Measurements from ENCODE around the gene TRIM37. TPM values are rescaled to one million over a fixed set of nuclear protein-coding genes. Genes with fewer than 3 reads are reported as not detected.
A peak's percentile ranks its signal among the peaks of the same experiment; 100 is the strongest.
"Not testable (repeated sequence)": the region's sequence is repeated elsewhere in the genome, so short reads cannot be mapped to it uniquely, and the experiment has no call there.

TRIM37 gene
- total RNA-seq, 1 experiment from 2014 or later: 35.7 TPM

DNA sequence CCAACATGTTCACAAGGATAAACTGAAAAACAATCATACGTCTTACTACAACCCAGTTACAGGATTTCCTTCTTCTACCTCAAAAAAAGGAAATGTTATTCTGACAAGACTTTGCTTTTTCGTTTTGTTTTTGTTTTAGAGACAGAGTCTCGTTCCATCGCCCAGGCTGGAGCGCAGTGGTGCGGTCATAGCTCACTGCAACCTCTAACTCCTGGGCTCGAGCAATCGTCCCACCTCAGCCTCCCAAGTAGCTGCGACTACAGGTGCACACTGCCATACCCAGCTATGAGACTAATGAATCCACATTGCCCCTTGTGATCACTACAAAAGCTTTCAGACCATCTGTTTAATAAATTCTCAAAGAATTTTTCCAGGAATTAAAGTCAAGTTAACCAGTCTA is 8.8 kb upstream of the TRIM37 start:
- DNase-seq (ENCODE audit: low spot score): no peak

DNA sequence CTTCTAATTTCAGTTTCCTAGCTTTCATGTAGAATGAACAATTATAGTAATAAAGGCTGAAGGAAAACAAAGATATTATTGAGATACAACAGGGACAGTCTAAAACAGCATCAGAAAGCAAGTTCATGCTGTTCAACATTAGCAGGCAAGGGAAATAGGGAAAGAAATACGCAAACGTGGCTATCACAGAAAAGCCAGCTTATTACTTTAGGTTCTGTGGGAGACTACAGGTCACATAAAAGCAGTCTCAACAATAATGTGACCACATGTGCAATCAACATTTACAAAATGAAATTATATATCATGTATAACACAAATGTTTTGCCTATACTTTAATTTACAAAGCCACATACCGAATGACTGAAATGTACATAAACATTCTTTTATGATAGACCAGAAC is 4.9 kb upstream of the TRIM37 start:
- no peak for DNase-seq (ENCODE audit: low spot score)

GRCh38 chr17:59110973-59111372 is 4.3 kb upstream of the TRIM37 start:
- DNase-seq (ENCODE audit: low spot score): no peak

DNA sequence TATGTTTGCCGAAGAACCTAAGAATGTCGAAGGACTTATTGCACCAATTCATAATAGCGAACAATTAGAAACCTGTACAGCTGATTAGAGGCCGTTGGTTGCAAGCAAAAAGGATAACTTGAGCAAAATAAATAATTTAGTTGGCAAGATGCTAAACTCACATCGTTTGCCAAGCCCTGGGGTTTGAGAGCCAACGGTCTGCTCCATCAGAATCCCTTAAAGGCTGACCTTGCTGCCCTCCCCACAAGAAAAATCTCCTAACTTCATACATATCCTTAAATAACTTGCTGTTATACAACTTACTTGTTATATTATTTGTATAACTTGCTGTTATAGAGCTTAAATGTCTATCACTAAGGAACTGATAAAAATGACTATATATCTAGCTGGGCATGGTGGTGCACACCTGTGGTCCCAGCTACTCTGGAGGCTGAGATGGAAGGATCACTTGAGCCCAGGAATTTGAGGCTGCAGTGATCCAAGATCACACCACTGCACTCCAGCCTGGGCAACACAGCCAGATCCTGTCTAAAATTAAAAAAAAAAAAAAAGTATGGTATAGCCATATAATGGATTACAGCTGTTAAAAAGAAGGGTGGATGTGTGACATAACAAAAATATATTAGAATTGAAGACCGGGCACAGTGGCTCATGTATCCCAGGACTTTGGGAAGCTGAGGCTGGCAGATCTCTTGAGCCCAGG is 1.9 kb upstream of the TRIM37 start:
- DNase-seq (ENCODE audit: low spot score): no peak

DNA sequence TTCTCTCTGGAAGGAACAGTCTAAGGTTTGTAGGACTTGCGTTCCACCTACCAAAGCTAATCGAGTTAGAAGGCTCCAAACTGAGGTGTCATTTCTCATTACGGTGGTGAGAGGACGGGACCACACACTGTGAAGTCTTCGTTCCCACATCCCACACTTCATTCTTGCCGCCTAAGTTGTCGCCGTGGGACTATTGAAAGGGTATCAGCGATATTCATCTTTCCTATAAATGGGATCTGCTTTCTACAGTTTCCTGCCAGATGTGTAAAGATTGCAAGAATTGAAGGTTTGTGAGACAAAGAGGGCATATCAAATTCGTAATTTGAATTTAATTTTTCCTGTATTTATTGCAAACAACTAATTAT is 608 bp upstream of the TRIM37 start:
- DNase-seq (ENCODE audit: low spot score): no peak

DNA sequence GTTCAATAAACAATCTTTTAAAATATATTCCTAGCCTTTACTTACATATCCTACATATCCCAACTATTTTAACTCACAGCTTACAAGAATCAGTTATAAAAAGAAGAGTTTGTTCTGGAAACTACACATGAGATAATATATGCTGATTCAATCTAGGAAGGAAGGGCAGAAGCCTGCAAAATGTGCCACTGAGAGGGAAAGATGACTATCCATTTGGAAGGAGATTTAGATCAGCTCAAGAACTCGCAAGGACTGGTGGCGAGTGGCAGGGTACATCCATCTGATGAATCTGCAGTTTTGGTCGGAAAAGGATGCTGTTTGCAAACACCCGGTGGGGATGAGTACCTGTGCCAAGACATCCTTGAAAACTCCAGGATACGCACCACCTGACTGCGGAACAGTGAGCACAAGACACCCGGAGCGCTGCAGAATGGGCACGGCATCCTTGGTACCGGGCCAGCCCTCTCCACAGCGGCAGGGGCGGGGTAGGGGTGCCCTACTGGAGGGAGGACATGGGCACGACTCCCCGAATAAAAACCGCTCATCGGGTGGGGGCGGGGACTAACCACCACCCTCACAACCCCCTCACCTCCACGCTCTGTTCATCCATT is 723 bp downstream of the TRIM37 start:
- DNase-seq (ENCODE audit: low spot score): peak; percentile 48

GRCh38 chr17:59101178-59101577 is 5.5 kb downstream of the TRIM37 start:
- no peak for DNase-seq (ENCODE audit: low spot score)

DNA sequence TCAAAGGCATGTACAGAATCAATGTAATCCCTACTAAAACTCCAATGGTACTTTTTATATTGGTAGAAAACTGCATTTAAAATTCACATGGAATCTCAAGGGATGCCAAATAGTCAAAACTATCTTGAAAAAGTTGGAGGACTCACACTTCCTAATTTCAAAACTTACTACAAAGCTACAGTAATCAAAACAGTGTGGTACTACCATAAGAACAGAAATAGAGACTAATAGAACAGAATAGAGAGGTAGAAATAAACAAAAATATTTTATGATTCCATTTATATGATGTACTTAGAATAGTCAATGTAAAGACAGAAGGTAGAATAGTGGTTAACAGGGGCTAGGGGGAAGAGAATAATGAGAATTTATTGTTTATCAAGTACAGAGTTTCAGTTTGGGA is 8.8 kb downstream of the TRIM37 start:
- no peak for DNase-seq (ENCODE audit: low spot score)

- DNase-seq (ENCODE audit: low spot score): no peak
These were observed 11.7 kb downstream of the TRIM37 start for GRCh38 chr17:59094861-59095530.

- DNase-seq (ENCODE audit: low spot score): peak; percentile 87
These were observed 12.9 kb downstream of the TRIM37 start for GRCh38 chr17:59093702-59094231.

- DNase-seq (ENCODE audit: low spot score): no peak
These were observed 13.5 kb downstream of the TRIM37 start for GRCh38 chr17:59093145-59093701.

GRCh38 chr17:59090593-59090992 is 16.1 kb downstream of the TRIM37 start:
- not testable (repeated sequence) for DNase-seq (ENCODE audit: low spot score)

DNA sequence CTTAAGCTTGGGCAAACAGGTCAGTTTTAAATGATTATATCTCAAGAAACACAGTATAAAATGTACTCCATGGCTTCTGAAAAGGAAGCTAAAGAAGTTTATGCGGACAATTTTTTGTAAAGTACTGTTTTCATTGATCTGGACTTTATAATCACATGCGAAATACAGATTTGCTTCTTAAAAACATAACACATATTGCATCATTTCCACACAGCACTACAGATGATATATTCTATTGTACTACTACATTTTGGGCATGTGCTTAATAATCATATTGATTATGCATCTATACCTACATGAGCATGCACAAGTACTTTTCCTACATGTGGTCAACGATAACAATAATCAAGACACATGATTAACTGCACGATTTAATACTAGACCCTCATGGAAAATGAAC is 22.5 kb downstream of the TRIM37 start:
- DNase-seq (ENCODE audit: low spot score): no peak

DNA sequence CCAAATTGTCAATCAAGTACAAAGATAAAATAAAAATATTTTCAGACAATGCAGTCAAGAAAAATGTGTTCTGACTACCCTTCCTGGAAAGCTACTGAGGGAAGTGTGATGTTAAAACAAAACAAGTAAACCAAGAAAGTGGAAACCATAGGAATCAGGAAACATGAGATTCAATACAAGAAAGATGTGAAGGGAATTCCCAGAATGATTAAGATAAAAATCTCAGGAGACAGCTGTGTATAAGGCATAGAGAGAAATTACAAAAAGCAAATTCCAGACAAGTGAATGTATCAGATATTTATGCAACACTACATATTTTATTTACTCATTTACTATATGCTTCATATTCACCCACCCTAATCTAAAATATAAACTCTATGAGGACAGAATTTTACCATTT is 32.2 kb downstream of the TRIM37 start:
- DNase-seq (ENCODE audit: low spot score): no peak

DNA sequence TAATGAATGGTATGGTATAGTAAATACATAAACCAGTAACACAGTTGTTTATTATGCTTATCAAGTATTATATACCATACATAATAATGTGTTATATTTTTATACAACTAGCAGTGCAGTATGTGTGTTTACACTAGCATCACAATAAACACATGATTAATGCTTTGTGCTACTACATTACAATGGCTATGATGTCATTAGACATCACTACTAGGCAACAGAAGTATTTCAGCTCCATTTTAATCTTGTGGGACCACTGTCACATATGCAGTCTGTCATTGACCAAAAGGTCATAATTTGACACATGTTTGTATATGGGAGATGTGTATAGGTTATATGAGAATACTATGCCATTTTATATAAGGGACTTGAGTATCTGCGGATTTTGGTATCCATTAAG is 32.7 kb downstream of the TRIM37 start:
- no peak for DNase-seq (ENCODE audit: low spot score)

DNA sequence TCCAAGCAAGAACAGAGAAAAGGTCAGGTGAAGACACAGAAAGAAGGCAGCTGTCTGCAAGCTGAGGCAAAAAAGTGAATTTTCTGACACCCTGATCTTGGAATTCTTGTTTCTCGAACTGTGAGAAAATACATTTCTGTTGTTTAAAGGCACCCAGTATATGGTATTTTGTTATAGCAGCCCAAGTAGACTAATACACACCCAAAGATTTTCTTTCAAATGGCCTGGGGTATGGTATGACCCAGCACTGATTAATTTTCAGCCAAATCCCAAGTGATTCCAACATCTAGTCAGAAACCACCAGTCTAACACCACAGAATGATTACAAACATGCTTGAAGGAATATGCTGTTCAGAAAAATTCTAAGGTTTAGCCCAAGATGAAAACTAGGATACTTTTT is 36.8 kb downstream of the TRIM37 start:
- no peak for DNase-seq (ENCODE audit: low spot score)

- DNase-seq (ENCODE audit: low spot score): no peak
These were observed 38.9 kb downstream of the TRIM37 start for GRCh38 chr17:59067756-59068155.

GRCh38 chr17:59067340-59067739 is 39.3 kb downstream of the TRIM37 start:
- DNase-seq (ENCODE audit: low spot score): no peak

DNA sequence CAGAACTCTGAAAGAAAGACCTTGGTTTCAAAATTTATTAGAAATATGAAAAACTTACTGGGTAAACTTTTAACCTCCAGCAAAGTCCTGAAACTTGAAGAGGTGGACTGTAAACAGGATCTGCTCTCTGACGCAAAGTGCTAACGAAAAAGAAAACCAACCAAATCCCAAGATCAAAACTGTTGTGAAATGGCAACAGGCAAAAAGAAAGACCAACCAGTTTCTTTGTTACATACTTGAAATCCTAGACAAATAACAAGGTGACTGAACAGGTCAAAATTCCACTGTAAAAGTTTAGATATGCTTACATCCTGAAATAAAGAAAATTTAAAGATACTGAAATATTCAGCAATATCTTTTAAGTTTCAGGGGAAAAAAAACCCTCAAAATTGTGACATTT is 44.2 kb downstream of the TRIM37 start:
- no peak for DNase-seq (ENCODE audit: low spot score)

DNA sequence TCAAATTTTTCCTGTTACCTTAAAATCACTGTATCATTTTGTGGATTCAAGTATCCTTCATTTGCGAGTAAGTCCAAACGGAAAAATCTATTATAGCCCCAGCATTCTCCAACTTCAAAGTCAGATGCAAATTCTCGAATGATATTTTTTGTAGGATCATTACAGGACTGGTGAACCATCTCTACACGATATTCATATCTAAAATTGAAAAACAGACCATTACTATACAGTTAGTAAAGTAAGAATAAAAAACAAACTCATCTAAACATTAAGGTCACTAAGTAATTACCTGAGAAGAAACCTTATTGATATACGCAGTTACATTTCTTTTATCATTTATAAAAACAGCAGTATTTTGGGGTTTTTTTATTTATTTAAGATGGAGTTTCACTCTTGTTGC is 49.8 kb downstream of the TRIM37 start:
- DNase-seq (ENCODE audit: low spot score): no peak

DNA sequence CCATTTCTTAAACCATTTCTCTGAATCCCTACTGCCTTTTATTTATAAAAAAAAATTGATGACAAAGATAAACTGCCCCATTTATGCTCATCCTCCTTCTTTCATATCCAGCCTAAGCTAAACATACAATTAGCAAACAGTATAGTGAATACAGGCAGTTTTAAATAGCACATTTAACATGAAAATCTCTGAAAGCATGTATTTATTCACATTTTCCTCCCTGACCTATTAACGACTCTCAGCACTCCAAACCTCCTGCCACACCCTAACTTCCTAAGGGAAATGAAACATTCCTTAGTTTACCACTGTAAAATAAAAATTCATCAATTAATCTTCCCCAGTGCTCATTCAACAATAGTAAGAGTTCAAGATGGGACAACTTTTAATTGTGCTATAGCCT is 56.9 kb downstream of the TRIM37 start:
- no peak for DNase-seq (ENCODE audit: low spot score)

- DNase-seq (ENCODE audit: low spot score): no peak
These were observed 59.1 kb downstream of the TRIM37 start for GRCh38 chr17:59047616-59048015.

DNA sequence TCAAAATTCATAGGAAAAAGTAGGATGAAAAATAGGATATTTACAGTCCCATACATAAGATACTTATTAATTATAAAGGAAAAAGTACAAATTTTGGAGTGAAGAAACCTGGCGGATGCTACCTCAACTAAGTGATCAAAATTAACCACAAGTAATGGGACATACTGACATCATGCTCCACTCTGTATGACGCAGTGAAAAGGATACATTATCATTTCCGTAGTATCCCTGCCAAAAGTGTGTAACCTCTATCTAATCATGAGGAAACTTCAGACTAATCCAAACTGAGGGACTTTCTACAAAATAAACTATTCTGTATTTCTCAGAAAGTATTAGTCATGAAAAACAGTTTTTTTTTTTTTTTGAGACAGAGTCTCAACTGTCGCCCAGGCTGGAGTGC is 60.5 kb downstream of the TRIM37 start:
- no peak for DNase-seq (ENCODE audit: low spot score)
